Nephron (organoid): Measurements from ENCODE around the gene SLC2A5.
A peak's percentile ranks its signal among the peaks of the same experiment; 100 is the strongest.
"Not testable (repeated sequence)": the region's sequence is repeated elsewhere in the genome, so short reads cannot be mapped to it uniquely, and the experiment has no call there.

Experiments used
- H3K27ac Mint-ChIP-seq, 3 experiments: 2 replicates each; pipeline ENCODE4 v1.8.0; 2020; ENCODE audit warnings: mixed read lengths in 3 of 3, mild to moderate bottlenecking in 2 of 3, moderate library complexity in 1 of 3
- H3K27me3 Mint-ChIP-seq: 2 replicates; pipeline ENCODE4 v1.8.0; 2021; ENCODE audit warnings: low read depth, mild to moderate bottlenecking, moderate library complexity, mixed read lengths
- H3K36me3 Mint-ChIP-seq: 2 replicates; pipeline ENCODE4 v1.8.0; 2020; ENCODE audit warnings: low read depth, mixed read lengths
- H3K4me1 Mint-ChIP-seq: 2 replicates; pipeline ENCODE4 v1.8.0; 2020; ENCODE audit warnings: mixed read lengths
- H3K4me3 Mint-ChIP-seq, 3 experiments: 2 replicates each; pipeline ENCODE4 v1.8.0; 2020; ENCODE audit warnings: mild to moderate bottlenecking in 3 of 3, mixed read lengths in 3 of 3, moderate library complexity in 2 of 3
- H3K9me3 Mint-ChIP-seq: 2 replicates; pipeline ENCODE4 v1.8.0; 2020; ENCODE audit warnings: mixed read lengths
- TF ChIP-seq, protein P1 (sequence below), 3 experiments: fragments of 200-600 bp; sonication (generic); IDR thresholded peaks; one replicate each; pipeline ENCODE4 v1.5.0; 2021; ENCODE audit warnings: antibody characterized with exemption in 3 of 3; ENCODE audit not compliant: unreplicated experiment in 3 of 3

The SLC2A5 gene

DNA sequence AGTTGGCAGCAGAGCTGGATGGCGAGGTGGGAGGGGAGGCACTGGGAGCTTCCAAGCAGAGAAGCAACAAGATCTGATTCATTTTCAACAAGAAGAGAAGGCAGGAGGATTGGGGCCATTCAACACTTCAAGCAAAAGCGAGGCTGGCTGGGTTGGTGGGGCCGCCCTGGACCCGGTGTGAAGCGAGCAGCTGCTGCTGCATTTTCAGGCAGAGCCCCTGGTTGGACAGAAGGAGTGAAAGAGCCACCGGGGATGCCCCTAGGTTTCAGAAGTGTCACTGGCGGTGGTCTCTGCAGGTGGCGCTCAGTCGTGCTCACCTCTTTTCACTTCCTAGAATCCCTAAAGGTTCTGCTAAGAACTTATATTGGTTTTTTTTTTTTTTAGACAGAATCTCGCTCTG lies 61.2 kb downstream of the SLC2A5 start:
- TF ChIP-seq, protein P1, sequence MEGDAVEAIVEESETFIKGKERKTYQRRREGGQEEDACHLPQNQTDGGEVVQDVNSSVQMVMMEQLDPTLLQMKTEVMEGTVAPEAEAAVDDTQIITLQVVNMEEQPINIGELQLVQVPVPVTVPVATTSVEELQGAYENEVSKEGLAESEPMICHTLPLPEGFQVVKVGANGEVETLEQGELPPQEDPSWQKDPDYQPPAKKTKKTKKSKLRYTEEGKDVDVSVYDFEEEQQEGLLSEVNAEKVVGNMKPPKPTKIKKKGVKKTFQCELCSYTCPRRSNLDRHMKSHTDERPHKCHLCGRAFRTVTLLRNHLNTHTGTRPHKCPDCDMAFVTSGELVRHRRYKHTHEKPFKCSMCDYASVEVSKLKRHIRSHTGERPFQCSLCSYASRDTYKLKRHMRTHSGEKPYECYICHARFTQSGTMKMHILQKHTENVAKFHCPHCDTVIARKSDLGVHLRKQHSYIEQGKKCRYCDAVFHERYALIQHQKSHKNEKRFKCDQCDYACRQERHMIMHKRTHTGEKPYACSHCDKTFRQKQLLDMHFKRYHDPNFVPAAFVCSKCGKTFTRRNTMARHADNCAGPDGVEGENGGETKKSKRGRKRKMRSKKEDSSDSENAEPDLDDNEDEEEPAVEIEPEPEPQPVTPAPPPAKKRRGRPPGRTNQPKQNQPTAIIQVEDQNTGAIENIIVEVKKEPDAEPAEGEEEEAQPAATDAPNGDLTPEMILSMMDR (IDR thresholded peaks at IDR 0.05; ENCODE audit: unreplicated experiment in 3 of 3) = no peak
- Mint-ChIP-seq H3K27me3 (peaks cover 26% of the 10 kb centered on the region), H3K4me1 (peaks cover 15% of the 10 kb centered on the region), H3K27ac (no peak overlapping the region), H3K36me3 (no peaks in the 10 kb centered on the region), H3K9me3 (no peaks in the 10 kb centered on the region), H3K4me3 (no peak overlapping the region)

DNA sequence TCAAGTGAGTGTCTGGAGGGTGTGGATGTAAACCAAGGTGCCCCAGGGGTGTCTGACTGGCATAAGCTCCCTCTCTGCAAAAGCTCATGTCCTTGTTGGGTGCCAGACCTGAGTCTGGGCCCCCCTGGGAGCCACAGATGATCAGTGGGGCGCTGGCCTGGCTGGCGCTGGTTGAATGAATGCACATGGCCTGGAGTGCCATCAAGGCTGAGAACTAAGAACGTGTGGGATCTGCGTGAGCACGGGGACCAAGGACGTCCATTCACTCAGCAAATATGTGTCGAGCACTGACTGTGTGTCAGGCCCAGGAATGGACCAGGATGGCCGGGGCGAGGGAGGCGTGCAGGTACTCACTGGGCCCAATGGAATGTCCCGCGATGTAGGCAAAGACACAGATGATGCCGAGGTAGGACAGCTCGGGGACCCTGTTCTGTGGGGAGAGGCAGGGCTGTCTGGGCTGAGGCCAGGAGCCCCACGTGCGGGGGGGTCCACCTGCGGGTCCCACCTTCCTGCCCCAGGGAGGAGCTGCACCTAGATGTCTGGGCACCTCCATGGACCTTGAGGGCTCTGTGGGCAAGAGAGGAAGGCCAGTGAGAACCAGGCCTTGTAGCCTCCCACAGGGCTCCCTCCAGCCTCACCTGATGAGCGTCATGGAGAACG lies 62.3 kb downstream of the SLC2A5 start:
- no peak overlapping the region for H3K27ac Mint-ChIP-seq
- H3K27me3 Mint-ChIP-seq = peaks cover 26% of the 10 kb centered on the region
- no peak overlapping the region for H3K4me3 Mint-ChIP-seq
- H3K4me1 Mint-ChIP-seq = peaks cover 12% of the 10 kb centered on the region
- TF ChIP-seq, protein P1 (IDR thresholded peaks at IDR 0.05; ENCODE audit: unreplicated experiment in 3 of 3) = no peak
- H3K36me3 Mint-ChIP-seq = no peaks in the 10 kb centered on the region
- no peaks in the 10 kb centered on the region for H3K9me3 Mint-ChIP-seq

DNA sequence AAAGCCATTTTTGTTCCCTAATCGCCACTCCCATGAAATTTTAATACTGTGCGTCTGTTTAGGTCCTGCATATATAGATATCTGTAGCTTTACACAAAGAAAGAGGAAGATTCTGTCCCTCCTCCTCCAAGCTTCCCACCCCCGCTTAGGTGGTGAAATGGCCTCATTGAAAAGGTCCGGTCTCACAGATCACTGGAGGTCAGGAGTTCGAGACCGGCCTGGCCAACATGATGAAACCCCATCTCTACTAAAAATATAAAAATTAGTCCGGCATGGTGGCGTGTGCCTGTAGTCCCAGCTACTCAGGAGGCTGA lies 64.1 kb downstream of the SLC2A5 start:
- Mint-ChIP-seq H3K27me3 (peaks cover 24% of the 10 kb centered on the region), H3K4me3 (no peak overlapping the region), H3K9me3 (no peaks in the 10 kb centered on the region)

DNA sequence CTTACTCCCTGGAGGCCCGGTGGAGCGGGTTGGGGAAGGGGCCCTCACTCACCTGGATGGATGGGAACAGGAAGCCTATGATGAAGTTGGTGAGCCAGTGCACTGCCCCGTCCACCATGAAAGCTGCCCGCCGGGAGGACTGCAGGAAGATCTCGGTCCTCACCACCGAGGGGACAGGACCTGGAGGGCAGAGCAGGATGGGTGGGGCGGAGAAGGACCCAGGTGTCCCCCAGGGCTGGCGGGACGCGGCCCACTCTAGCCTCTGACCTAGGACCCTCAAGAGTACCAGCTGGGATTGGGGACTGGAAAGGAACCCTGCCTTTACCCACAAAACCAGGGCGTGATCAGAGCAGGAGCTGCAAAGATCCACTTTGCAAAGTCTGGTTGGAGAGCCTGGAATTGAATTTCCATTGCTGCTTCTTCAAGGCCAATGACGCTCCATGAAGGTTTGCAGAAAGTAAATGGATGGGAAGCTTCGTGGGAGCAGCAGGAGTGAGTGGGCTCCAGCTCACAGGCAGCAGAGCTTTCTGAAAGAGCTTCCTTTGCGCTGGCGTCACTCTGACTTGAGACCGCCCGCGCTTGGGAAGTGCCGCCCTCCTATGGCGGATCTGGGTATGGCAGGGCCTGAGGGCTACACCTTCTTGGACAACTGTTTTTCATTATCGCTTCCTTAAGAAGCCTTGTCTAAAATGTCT lies 64.6 kb downstream of the SLC2A5 start:
- H3K4me1 Mint-ChIP-seq = peaks cover 9% of the 10 kb centered on the region
- H3K9me3 Mint-ChIP-seq = no peaks in the 10 kb centered on the region
- H3K27me3 Mint-ChIP-seq = peaks cover 22% of the 10 kb centered on the region
- no peaks in the 10 kb centered on the region for H3K36me3 Mint-ChIP-seq
- H3K27ac Mint-ChIP-seq = peak overlapping the region in 1 of 3 experiments; percentile 57
- TF ChIP-seq, protein P1 (IDR thresholded peaks at IDR 0.05; ENCODE audit: unreplicated experiment in 3 of 3) = peak; percentile 95 to 98 (median 97)
- H3K4me3 Mint-ChIP-seq = no peak overlapping the region

More for the DNA sequence above, 64.1 kb downstream of the SLC2A5 start:
- H3K27ac Mint-ChIP-seq = peak overlapping the region in 1 of 3 experiments; percentile 57
- H3K4me1 Mint-ChIP-seq = peaks cover 9% of the 10 kb centered on the region
- TF ChIP-seq, protein P1 (IDR thresholded peaks at IDR 0.05; ENCODE audit: unreplicated experiment in 3 of 3) = no peak
- H3K36me3 Mint-ChIP-seq = no peaks in the 10 kb centered on the region

DNA sequence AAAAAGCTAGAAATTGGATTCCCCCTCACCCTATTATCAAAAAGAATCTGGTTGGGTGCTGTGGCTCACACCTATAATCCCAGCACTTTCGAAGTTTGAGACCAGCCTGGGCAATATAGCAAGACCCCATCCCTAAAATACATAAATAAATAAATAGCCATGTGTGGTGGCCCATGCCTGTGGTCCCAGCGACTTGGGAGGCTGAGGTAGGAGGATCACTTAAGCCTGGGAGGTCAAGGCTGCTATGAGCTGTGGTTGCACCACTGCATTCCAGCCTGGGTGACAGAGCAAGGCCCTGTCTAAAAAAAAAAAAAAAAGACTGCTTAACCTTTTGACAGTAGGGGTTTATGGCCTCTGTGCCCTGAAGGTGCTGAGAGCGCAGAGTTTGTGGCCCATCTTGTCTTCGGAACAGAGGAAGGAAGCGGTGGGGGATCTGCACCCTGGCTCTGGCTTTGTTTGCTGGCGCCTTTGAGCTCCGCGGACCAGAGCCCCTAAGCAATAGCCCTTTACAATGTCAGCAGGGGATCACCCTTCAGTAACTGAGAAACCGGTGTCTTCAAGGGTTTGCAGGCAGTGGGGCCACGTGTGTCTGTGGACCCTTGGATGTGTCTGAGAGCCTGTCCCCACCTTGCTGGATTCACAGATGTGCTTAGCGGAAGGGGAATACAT lies 65.3 kb downstream of the SLC2A5 start:
- Mint-ChIP-seq H3K36me3 (no peaks in the 10 kb centered on the region), H3K27ac (no peak overlapping the region), H3K4me1 (peaks cover 8% of the 10 kb centered on the region), H3K4me3 (no peak overlapping the region), H3K9me3 (no peaks in the 10 kb centered on the region), H3K27me3 (peaks cover 22% of the 10 kb centered on the region)
- TF ChIP-seq, protein P1 (IDR thresholded peaks at IDR 0.05; ENCODE audit: unreplicated experiment in 3 of 3) = no peak

DNA sequence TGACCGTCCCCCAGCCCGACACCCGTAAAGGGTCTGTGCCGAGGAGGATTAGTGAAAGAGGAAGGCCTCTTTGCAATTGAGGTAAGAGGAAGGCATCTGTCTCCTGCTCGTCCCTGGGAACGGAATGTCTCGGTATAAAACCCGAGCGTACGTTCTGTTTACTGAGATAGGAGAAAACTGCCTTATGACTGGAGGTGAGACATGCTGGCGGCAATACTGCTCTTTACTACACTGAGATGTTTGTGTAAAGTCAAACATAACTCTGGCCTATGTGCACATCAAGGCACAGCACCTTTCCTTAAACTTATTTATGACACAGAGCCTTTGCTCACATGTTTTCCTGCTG lies 67.2 kb downstream of the SLC2A5 start:
- not testable (repeated sequence) for H3K4me1 Mint-ChIP-seq, H3K4me3 Mint-ChIP-seq, H3K36me3 Mint-ChIP-seq, H3K9me3 Mint-ChIP-seq
- Mint-ChIP-seq H3K27ac (peak overlapping the region; percentile 47 to 89 (median 87)), H3K27me3 (peaks cover 15% of the 10 kb centered on the region)

DNA sequence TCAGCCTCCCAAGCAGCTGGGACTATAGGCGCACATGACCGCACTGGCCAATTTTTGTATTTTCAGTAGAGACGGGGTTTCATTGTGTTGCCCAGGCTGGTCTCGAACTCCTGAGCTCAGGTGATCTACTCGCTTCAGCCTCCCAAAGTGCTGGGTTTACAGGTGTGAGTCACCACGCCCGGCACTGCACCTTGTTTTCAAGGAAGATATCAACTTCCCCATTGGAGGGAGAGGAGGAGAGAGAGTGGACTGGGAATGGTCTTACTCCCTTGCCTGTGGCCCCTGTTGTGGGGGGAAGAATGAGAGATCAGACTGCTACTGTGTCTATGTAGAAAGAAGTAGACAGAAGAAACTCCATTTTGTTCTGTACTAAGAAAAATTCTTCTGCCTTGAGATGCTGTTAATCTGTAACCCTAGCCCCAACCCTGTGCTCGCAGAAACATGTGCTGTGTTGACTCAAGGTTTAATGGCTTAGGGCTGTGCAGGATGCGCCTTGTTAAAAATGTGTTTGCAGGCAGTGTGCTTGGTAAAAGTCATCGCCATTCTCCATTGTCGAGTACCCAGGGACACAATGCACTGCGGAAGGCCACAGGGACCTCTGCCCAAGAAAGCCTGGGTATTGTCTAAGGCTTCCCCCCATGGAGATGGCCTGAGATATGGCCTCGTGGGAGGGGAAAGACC lies 67.8 kb downstream of the SLC2A5 start:
- not testable (repeated sequence) for H3K36me3 Mint-ChIP-seq, H3K4me3 Mint-ChIP-seq, H3K9me3 Mint-ChIP-seq, H3K4me1 Mint-ChIP-seq
- Mint-ChIP-seq H3K27ac (peak overlapping the region; percentile 47 to 89 (median 87)), H3K27me3 (peaks cover 15% of the 10 kb centered on the region)

DNA sequence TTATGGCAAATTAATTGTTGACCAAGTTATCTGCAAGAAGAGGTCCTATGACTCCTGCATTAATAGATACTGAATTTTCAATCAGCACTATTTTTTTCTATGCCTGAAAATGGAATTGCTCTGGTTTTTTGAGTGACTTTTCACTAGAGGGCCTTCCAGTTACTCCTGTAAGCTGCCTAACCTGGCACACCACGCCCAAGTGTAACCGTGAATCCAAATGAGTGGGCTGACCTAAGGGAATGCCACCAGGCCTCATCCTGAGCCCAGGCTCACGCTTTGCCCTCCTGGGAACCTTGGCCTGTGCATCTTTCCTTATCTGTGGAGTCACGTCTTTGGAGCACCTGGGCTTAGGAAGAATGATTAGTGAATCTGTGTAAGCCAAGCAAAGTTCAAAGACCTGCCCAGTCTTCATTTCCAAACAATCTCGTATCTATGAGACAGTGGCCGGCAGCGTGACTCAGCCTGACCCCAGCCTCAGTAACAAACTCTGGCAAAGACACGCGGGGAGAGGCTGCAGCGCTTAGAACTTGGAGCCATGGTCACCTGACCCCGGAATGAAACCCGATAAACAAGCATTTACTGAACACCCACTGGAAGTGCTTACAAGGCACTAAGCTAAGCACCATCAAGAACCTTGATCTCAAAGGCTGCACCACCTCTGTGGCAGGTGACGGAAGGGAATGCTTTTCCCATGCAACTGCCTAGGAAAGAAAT lies 75.3 kb downstream of the SLC2A5 start:
- H3K27me3 Mint-ChIP-seq, H3K9me3 Mint-ChIP-seq, H3K27ac Mint-ChIP-seq, H3K4me3 Mint-ChIP-seq, H3K4me1 Mint-ChIP-seq, H3K36me3 Mint-ChIP-seq: not testable (repeated sequence)
